ENCODE results near the gene CHRNG. TPM values are rescaled to one million over a fixed set of nuclear protein-coding genes. Genes with fewer than 3 reads are reported as not detected.

CHRNG gene
- total RNA-seq, 2 donors from 2014 or later, result not detected

DNA sequence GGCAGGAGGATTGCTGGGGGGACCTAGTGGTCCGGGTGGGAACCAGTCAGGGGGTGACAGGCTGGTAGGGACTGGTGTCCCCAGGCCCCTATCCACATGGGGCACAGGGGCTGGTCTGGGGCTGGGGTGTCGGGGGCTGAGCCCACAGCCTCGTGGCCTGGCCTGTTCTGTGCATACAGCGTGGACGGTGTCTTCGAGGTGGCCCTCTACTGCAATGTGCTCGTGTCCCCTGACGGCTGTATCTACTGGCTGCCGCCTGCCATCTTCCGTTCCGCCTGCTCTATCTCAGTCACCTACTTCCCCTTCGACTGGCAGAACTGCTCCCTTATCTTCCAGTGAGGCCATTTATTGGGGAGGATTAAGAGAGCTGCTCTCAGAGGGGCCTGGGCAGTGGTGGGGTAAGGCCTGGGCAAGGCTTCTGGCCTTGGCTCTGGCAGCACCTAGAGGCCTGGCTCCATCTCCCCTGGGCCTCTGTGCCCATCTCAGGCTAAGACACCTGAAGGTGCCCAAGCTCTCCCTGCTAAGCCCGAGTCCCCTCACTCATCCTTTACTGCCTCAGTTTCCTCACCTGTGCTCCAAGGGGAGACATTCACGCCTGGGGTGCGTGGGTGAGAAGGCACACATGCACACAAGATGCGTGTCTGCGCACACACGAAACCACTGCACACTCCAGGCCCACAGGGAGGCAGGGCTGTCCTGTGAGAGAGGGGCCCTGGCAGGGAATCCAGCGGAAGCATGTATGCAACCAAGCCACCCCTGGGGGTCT lies 1.9 kb downstream of the CHRNG start:
- TF ChIP-seq, protein P1, sequence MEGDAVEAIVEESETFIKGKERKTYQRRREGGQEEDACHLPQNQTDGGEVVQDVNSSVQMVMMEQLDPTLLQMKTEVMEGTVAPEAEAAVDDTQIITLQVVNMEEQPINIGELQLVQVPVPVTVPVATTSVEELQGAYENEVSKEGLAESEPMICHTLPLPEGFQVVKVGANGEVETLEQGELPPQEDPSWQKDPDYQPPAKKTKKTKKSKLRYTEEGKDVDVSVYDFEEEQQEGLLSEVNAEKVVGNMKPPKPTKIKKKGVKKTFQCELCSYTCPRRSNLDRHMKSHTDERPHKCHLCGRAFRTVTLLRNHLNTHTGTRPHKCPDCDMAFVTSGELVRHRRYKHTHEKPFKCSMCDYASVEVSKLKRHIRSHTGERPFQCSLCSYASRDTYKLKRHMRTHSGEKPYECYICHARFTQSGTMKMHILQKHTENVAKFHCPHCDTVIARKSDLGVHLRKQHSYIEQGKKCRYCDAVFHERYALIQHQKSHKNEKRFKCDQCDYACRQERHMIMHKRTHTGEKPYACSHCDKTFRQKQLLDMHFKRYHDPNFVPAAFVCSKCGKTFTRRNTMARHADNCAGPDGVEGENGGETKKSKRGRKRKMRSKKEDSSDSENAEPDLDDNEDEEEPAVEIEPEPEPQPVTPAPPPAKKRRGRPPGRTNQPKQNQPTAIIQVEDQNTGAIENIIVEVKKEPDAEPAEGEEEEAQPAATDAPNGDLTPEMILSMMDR (conservative IDR thresholded peaks at IDR 0.05), result no peak

DNA sequence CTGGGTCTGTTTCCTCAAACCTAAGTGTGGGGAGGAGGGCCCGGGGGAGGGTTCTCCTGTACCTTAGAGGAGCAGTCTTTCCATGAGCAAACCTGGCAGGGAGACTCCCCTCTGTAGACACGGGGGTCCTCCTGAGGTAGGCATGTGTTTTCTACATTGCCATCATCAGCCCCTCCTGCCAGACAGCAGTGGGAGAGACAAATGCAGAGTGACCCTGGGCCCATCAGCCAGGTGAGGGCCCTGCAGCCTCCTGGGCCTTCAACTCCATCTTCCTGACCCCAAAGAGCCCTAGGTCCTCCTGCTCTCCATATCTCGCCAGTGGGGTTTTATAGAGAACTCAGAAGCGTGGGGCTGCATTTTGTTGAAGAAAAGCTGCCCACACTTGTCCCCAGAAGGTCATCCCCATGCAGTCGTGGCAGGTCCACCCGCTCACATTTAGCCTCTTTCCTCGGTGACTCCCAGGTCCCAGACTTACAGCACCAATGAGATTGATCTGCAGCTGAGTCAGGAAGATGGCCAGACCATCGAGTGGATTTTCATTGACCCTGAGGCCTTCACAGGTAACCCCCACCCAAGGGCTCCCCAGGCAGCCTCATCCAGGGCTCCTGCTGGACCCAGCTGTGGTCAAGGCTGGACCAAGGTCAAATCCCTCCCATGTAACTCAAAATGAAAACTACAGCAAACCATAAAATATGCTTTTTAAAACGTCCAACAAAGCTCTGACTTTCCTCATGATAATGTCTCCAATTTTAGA lies 2.6 kb downstream of the CHRNG start:
- no peak overlapping the region for H3K27ac ChIP-seq (ENCODE audit: low read depth, low read length)
- H3K27me3 Mint-ChIP-seq (ENCODE audit: insufficient read depth), result no peaks in the 10 kb centered on the region
- H3K4me3 ChIP-seq (ENCODE audit: low read length), result no peak overlapping the region

More for the DNA sequence above, 1.9 kb downstream of the CHRNG start:
- H3K4me3 Mint-ChIP-seq, result no peak overlapping the region
- peaks cover 6% of the 10 kb centered on the region for H3K4me1 Mint-ChIP-seq
- no peak overlapping the region for H3K27ac ChIP-seq (ENCODE audit: low read depth, low read length)
- H3K27me3 ChIP-seq (ENCODE audit: control insufficient read depth, insufficient read depth, low read length, poor library complexity, severe bottlenecking), result no peaks in the 10 kb centered on the region
- peaks cover 2% of the 10 kb centered on the region for H3K27me3 Mint-ChIP-seq (ENCODE audit: insufficient read depth)
- H3K36me3 Mint-ChIP-seq (ENCODE audit: low read depth), result peaks cover 2% of the 10 kb centered on the region
- no peaks in the 10 kb centered on the region for H3K4me1 ChIP-seq (ENCODE audit: control insufficient read depth, insufficient read depth, low read length)
- DNase-seq, result no peak
- no peak overlapping the region for H3K27ac Mint-ChIP-seq
- H3K9me3 ChIP-seq (ENCODE audit: control insufficient read depth, low read length), result peaks cover 2% of the 10 kb centered on the region
- WGBS, 2 experiments (ENCODE audit: insufficient coverage in 1 of 2, insufficient read length in 1 of 2), result 95 to 98% methylated on average over 17 to 19 of the region's 19 CpGs
- no peak overlapping the region for H3K4me3 ChIP-seq (ENCODE audit: low read length)
- H3K36me3 ChIP-seq (ENCODE audit: control insufficient read depth, insufficient read depth, low read length), result no peaks in the 10 kb centered on the region
- no peak overlapping the region for H3K9ac ChIP-seq (ENCODE audit: extremely low read depth, low read length, poor library complexity, severe bottlenecking)
- peaks cover 2% of the 10 kb centered on the region for H3K9me3 Mint-ChIP-seq

DNA sequence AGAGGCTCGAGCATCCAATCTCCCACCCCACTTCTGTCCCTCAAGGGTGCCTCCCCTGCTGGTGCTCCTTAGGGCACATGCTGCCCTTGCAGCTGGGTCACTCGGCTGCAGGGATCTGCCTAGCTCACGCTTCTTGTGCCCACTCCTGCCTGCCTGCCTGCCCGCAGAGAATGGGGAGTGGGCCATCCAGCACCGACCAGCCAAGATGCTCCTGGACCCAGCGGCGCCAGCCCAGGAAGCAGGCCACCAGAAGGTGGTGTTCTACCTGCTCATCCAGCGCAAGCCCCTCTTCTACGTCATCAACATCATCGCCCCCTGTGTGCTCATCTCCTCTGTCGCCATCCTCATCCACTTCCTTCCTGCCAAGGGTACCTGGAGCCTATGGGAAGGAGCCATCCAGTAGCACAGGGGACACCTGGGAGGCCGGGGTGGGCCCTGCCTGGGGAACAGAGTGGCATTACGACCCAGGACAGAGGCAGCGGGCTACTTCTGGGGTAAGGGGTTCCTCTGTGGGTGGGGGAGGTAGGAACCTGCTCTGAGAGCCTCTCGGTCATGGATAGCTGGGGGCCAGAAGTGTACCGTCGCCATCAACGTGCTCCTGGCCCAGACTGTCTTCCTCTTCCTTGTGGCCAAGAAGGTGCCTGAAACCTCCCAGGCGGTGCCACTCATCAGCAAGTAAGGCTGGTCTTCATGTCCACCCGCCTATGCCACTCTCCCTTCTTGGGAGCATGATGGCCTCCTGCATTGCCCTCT lies 3.4 kb downstream of the CHRNG start:
- Mint-ChIP-seq H3K27ac (no peak overlapping the region), H3K36me3 (ENCODE audit: low read depth) (peaks cover 14% of the 10 kb centered on the region), H3K4me1 (peaks cover 6% of the 10 kb centered on the region), H3K4me3 (no peak overlapping the region), H3K27me3 (ENCODE audit: insufficient read depth) (no peaks in the 10 kb centered on the region), H3K9me3 (no peaks in the 10 kb centered on the region)
- Histone ChIP-seq H3K27me3 (ENCODE audit: control insufficient read depth, insufficient read depth, low read length, poor library complexity, severe bottlenecking) (no peaks in the 10 kb centered on the region), H3K36me3 (ENCODE audit: control insufficient read depth, insufficient read depth, low read length) (peaks cover 13% of the 10 kb centered on the region), H3K9me3 (ENCODE audit: control insufficient read depth, low read length) (no peaks in the 10 kb centered on the region), H3K27ac (ENCODE audit: low read depth, low read length) (no peak overlapping the region), H3K4me1 (ENCODE audit: control insufficient read depth, insufficient read depth, low read length) (no peaks in the 10 kb centered on the region), H3K9ac (ENCODE audit: extremely low read depth, low read length, poor library complexity, severe bottlenecking) (no peak overlapping the region), H3K4me3 (ENCODE audit: low read length) (no peak overlapping the region)
- TF ChIP-seq, protein P1 (conservative IDR thresholded peaks at IDR 0.05), result no peak
- WGBS, 2 experiments (ENCODE audit: insufficient coverage in 1 of 2, insufficient read length in 1 of 2), result 95 to 98% methylated on average over 15 to 20 of the region's 20 CpGs
- DNase-seq, result peak; percentile 37

More for the DNA sequence above, 2.6 kb downstream of the CHRNG start:
- Mint-ChIP-seq H3K36me3 (ENCODE audit: low read depth) (peaks cover 7% of the 10 kb centered on the region), H3K9me3 (no peaks in the 10 kb centered on the region), H3K27ac (no peak overlapping the region), H3K4me1 (peaks cover 6% of the 10 kb centered on the region), H3K4me3 (no peak overlapping the region)
- DNase-seq, result no peak
- H3K4me1 ChIP-seq (ENCODE audit: control insufficient read depth, insufficient read depth, low read length), result no peaks in the 10 kb centered on the region
- H3K36me3 ChIP-seq (ENCODE audit: control insufficient read depth, insufficient read depth, low read length), result peaks cover 5% of the 10 kb centered on the region
- no peaks in the 10 kb centered on the region for H3K9me3 ChIP-seq (ENCODE audit: control insufficient read depth, low read length)
- TF ChIP-seq, protein P1 (conservative IDR thresholded peaks at IDR 0.05), result no peak
- 78 to 80% methylated on average over 7 to 9 of the region's 9 CpGs for WGBS, 2 experiments (ENCODE audit: insufficient coverage in 1 of 2, insufficient read length in 1 of 2)
- H3K27me3 ChIP-seq (ENCODE audit: control insufficient read depth, insufficient read depth, low read length, poor library complexity, severe bottlenecking), result no peaks in the 10 kb centered on the region
- H3K9ac ChIP-seq (ENCODE audit: extremely low read depth, low read length, poor library complexity, severe bottlenecking), result no peak overlapping the region

Measured in endodermal cell (in vitro differentiated cells).